ENCODE measurements around the gene RPL23.

The RPL23 gene

GRCh38 chr17:38883592-38884526 lies 30.3 kb upstream of the RPL23 start:
- no peak for DNase-seq

GRCh38 chr17:38882870-38883269 lies 29.3 kb upstream of the RPL23 start:
- DNase-seq = no peak

GRCh38 chr17:38881600-38882191 lies 28.2 kb upstream of the RPL23 start:
- no peak for DNase-seq

- DNase-seq = peak; percentile 68
Measured at GRCh38 chr17:38879878-38880665, 26.6 kb upstream of the RPL23 start.

GRCh38 chr17:38877130-38877851 lies 23.8 kb upstream of the RPL23 start:
- DNase-seq = no peak

GRCh38 chr17:38875477-38876075 lies 22.1 kb upstream of the RPL23 start:
- no peak for DNase-seq

GRCh38 chr17:38874505-38875400 lies 21.2 kb upstream of the RPL23 start:
- no peak for DNase-seq

GRCh38 chr17:38873640-38874380 lies 20.3 kb upstream of the RPL23 start:
- no peak for DNase-seq

- no peak for DNase-seq
Measured at GRCh38 chr17:38872671-38873385, 19.3 kb upstream of the RPL23 start.

GRCh38 chr17:38872027-38872511 lies 18.5 kb upstream of the RPL23 start:
- DNase-seq = no peak

- no peak for DNase-seq
Measured at GRCh38 chr17:38871247-38872015, 17.9 kb upstream of the RPL23 start.

- peak; percentile 56 for DNase-seq
Measured at GRCh38 chr17:38870259-38871165, 17.0 kb upstream of the RPL23 start.

- DNase-seq = peak; percentile 89
Measured at GRCh38 chr17:38869526-38870258, 16.2 kb upstream of the RPL23 start, which contains the start of gene LASP1. Gene LASP1 (plus strand): TSS chr17:38870058. CDS start chr17:38870190, 132 bp downstream.

- DNase-seq = no peak
Measured at GRCh38 chr17:38868817-38869525, 15.4 kb upstream of the RPL23 start.

- DNase-seq = peak; percentile 69
Measured at GRCh38 chr17:38867968-38868816, 14.7 kb upstream of the RPL23 start.

Measured in NCI-H2171 treated with DMSO at 0.1 percent for 48 hours (cell line).